ENCODE measurements around the gene MCF2L2.
"Not testable (repeated sequence)": the region's sequence is repeated elsewhere in the genome, so short reads cannot be mapped to it uniquely, and the experiment has no call there.

MCF2L2 gene

GRCh38 chr3:183427876-183428446, 458 bp downstream of the MCF2L2 start:
- peak; percentile 37 for DNase-seq (ENCODE audit: low read depth)
- H3K4me3 ChIP-seq (ENCODE audit: low read depth, low read length): peak overlapping the region; percentile 50
- no peak for TF ChIP-seq MAX (IDR thresholded peaks at IDR 0.05; ENCODE audit: low read depth, low read length)
- TF ChIP-seq, protein P1, sequence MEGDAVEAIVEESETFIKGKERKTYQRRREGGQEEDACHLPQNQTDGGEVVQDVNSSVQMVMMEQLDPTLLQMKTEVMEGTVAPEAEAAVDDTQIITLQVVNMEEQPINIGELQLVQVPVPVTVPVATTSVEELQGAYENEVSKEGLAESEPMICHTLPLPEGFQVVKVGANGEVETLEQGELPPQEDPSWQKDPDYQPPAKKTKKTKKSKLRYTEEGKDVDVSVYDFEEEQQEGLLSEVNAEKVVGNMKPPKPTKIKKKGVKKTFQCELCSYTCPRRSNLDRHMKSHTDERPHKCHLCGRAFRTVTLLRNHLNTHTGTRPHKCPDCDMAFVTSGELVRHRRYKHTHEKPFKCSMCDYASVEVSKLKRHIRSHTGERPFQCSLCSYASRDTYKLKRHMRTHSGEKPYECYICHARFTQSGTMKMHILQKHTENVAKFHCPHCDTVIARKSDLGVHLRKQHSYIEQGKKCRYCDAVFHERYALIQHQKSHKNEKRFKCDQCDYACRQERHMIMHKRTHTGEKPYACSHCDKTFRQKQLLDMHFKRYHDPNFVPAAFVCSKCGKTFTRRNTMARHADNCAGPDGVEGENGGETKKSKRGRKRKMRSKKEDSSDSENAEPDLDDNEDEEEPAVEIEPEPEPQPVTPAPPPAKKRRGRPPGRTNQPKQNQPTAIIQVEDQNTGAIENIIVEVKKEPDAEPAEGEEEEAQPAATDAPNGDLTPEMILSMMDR (IDR thresholded peaks at IDR 0.05; ENCODE audit: low read depth, low read length): no peak
- no peak for TF ChIP-seq MYC (IDR thresholded peaks at IDR 0.05; ENCODE audit: low read depth, low read length)
- no peak for TF ChIP-seq POLR2A (IDR thresholded peaks at IDR 0.05; ENCODE audit: extremely low read depth, insufficient read length)

GRCh38 chr3:183427196-183427875, 1.1 kb downstream of the MCF2L2 start:
- DNase-seq (ENCODE audit: low read depth): no peak
- TF ChIP-seq, protein P1 (IDR thresholded peaks at IDR 0.05; ENCODE audit: low read depth, low read length): no peak
- TF ChIP-seq MYC (IDR thresholded peaks at IDR 0.05; ENCODE audit: low read depth, low read length) (no peak), POLR2A (IDR thresholded peaks at IDR 0.05; ENCODE audit: extremely low read depth, insufficient read length) (no peak), MAX (IDR thresholded peaks at IDR 0.05; ENCODE audit: low read depth, low read length) (no peak)
- no peak overlapping the region for H3K4me3 ChIP-seq (ENCODE audit: low read depth, low read length)

DNA sequence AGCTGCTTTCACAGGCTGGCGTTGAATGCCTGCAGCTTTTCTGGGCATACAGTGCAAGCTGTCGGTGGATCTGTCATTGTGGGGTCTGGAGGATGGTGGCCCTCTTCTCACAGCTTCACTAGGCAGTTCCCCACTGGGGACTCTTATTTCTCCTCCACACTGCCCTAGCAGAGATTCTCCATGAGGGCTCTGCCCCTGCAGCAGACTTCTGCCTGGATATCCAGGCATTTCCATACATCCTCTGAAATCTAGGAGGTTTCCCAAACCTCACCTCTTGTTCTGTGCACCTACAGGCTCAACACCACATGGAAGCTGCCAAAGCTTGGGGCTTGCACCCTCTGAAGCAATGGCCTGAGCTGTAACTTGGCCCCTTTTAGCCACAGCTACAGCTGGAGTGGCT, 9.6 kb downstream of the MCF2L2 start:
- DNase-seq (ENCODE audit: low read depth); H3K4me3 ChIP-seq (ENCODE audit: low read depth, low read length): not testable (repeated sequence)

- H3K4me3 ChIP-seq (ENCODE audit: low read depth, low read length): no peak overlapping the region
- no peak for DNase-seq (ENCODE audit: low read depth)
- TF ChIP-seq MYC (IDR thresholded peaks at IDR 0.05; ENCODE audit: low read depth, low read length): no peak
- TF ChIP-seq, protein P1 (IDR thresholded peaks at IDR 0.05; ENCODE audit: low read depth, low read length): no peak
- no peak for TF ChIP-seq POLR2A (IDR thresholded peaks at IDR 0.05; ENCODE audit: extremely low read depth, insufficient read length)
Observed at GRCh38 chr3:183411216-183411922, 17.1 kb downstream of the MCF2L2 start.

DNA sequence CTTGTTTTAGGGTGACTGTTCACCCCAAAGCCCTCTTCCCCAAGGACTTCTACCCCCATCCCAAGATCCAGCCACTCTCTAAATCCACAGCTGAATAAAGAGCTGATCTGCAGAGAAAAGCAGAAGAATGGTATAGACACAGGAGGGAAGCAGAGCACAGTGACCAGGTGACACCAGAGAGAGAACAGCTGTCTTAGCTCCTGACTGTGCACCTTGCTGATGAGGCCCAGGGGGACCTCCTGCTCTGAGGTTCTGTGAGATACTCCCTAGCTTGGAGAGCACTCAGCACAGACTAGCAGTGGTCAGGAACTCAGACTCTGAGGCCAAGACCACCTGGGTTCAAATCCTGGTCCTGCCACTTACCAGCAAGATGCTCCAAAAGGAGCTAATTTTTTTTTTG, 17.7 kb downstream of the MCF2L2 start:
- DNase-seq (ENCODE audit: low read depth): no peak
- TF ChIP-seq MYC (IDR thresholded peaks at IDR 0.05; ENCODE audit: low read depth, low read length): no peak
- TF ChIP-seq MAX (IDR thresholded peaks at IDR 0.05; ENCODE audit: low read depth, low read length): no peak
- no peak for TF ChIP-seq POLR2A (IDR thresholded peaks at IDR 0.05; ENCODE audit: extremely low read depth, insufficient read length)
- TF ChIP-seq, protein P1 (IDR thresholded peaks at IDR 0.05; ENCODE audit: low read depth, low read length): no peak
- H3K4me3 ChIP-seq (ENCODE audit: low read depth, low read length): no peak overlapping the region

DNA sequence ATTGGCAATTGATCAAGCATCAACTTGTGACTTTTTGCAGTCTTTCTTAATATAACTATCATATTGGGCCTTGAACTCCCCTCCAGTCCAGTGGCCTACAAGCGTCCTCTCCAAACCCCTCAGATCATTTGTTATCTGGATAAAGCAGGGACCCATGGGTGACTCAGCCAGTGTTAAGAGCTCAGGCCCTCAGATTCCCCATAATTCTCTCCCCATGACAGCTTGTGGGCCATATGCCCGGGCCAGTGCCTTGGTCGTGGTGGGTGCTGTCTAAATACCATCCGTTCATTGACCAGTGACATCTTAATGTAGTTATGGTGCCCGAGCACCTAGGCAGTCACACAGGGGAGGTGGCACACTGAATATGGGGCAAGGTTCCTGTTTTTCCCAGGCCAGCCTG, 18.1 kb downstream of the MCF2L2 start:
- TF ChIP-seq MAX (IDR thresholded peaks at IDR 0.05; ENCODE audit: low read depth, low read length): no peak
- TF ChIP-seq, protein P1 (IDR thresholded peaks at IDR 0.05; ENCODE audit: low read depth, low read length): no peak
- no peak for TF ChIP-seq MYC (IDR thresholded peaks at IDR 0.05; ENCODE audit: low read depth, low read length)
- TF ChIP-seq POLR2A (IDR thresholded peaks at IDR 0.05; ENCODE audit: extremely low read depth, insufficient read length): no peak
- H3K4me3 ChIP-seq (ENCODE audit: low read depth, low read length): no peak overlapping the region
- no peak for DNase-seq (ENCODE audit: low read depth)

Measured in NB4 (cell line).